ENCODE data around the gene GORASP1. TPM values are rescaled to one million over a fixed set of nuclear protein-coding genes. Genes with fewer than 3 reads are reported as not detected.
A peak's percentile ranks its signal among the peaks of the same experiment; 100 is the strongest.

The GORASP1 gene
- total RNA-seq (2022) (54.8 and 58.6 TPM in 2 replicates), Bru-seq, nascent RNA (percentile 62 among the genes with signal in this experiment), BruChase-seq, experiment 1, labeled RNA remaining after a 6-hour chase (percentile 81 among the genes with signal in this experiment), BruChase-seq, experiment 2, labeled RNA remaining after a 2-hour chase (percentile 78 among the genes with signal in this experiment)
- long read RNA-seq, transcript GORASP1-201 (9 exons, 3,722 nt): major isoform, 17 of 45 reads
- long read RNA-seq, partial matches to known transcripts: 2 of 45 reads
- long read RNA-seq, other reads (novel, unspliced or antisense): 23 of 45 reads

- peak within 1 kb of the TSS; percentile 92 for H3K4me3 Mint-ChIP-seq (ENCODE audit: low read depth, unreplicated experiment)
- CTCF ChIA-PET: interaction anchor here (0.6 to 1.5 kb wide), 4 partner anchors 10 to 287 kb away, joined by 3 to 10 read pairs (median 4); no protein-coding TSS in a partner anchor
- H3K27ac Mint-ChIP-seq (ENCODE audit: unreplicated experiment): peak within 1 kb of the TSS; percentile 73
- H3K27me3 Mint-ChIP-seq (ENCODE audit: unreplicated experiment): no peaks in the 10 kb centered on the region
- intact Hi-C loops (cut with micrococcal nuclease; ENCODE audit: unreplicated experiment): loop anchor here (1.0 to 2.0 kb wide), 2 partner anchors 18 to 43 kb away; no protein-coding TSS in a partner anchor
- BruUV-seq (replicated peaks): no TSS peak
- peak; percentile 69 for DNase-seq
- H3K4me1 Mint-ChIP-seq (ENCODE audit: low read depth, unreplicated experiment): peaks cover 45% of the 10 kb centered on the region
- H3K36me3 Mint-ChIP-seq (ENCODE audit: insufficient read depth, unreplicated experiment): peaks cover 34% of the 10 kb centered on the region
- H3K9me3 Mint-ChIP-seq (ENCODE audit: low read depth, unreplicated experiment): no peaks in the 10 kb centered on the region
- TF ChIP-seq CTCF (IDR thresholded peaks at IDR 0.05; ENCODE audit: unreplicated experiment): no peak
Measured at GRCh38 chr3:39107388-39108199, at the start of gene GORASP1, which contains the start of gene TTC21A. Gene GORASP1 (minus strand): TSS chr3:39107627. CDS start chr3:39107541, 86 bp downstream. Gene TTC21A (plus strand): TSS chr3:39107680. CDS start chr3:39107838, 158 bp downstream.

GRCh38 chr3:39156421-39156820 is 49.0 kb upstream of the GORASP1 start:
- no peak overlapping the region for H3K4me3 Mint-ChIP-seq (ENCODE audit: low read depth, unreplicated experiment)
- no peak overlapping the region for H3K27ac Mint-ChIP-seq (ENCODE audit: unreplicated experiment)
- BruUV-seq (replicated peaks): no TSS peak
- intact Hi-C loops (cut with micrococcal nuclease; ENCODE audit: unreplicated experiment): no loop called here
- H3K9me3 Mint-ChIP-seq (ENCODE audit: low read depth, unreplicated experiment): no peaks in the 10 kb centered on the region
- TF ChIP-seq CTCF (IDR thresholded peaks at IDR 0.05; ENCODE audit: unreplicated experiment): no peak
- H3K36me3 Mint-ChIP-seq (ENCODE audit: insufficient read depth, unreplicated experiment): peaks cover 33% of the 10 kb centered on the region
- CTCF ChIA-PET: no interaction called here
- peaks cover 19% of the 10 kb centered on the region for H3K4me1 Mint-ChIP-seq (ENCODE audit: low read depth, unreplicated experiment)
- DNase-seq: no peak
- H3K27me3 Mint-ChIP-seq (ENCODE audit: unreplicated experiment): no peaks in the 10 kb centered on the region

GRCh38 chr3:39154280-39155021 is 47.0 kb upstream of the GORASP1 start:
- Mint-ChIP-seq H3K9me3 (ENCODE audit: low read depth, unreplicated experiment) (no peaks in the 10 kb centered on the region), H3K4me3 (ENCODE audit: low read depth, unreplicated experiment) (peak overlapping the region; percentile 88), H3K27ac (ENCODE audit: unreplicated experiment) (peak overlapping the region; percentile 94), H3K36me3 (ENCODE audit: insufficient read depth, unreplicated experiment) (peaks cover 47% of the 10 kb centered on the region), H3K27me3 (ENCODE audit: unreplicated experiment) (no peaks in the 10 kb centered on the region), H3K4me1 (ENCODE audit: low read depth, unreplicated experiment) (peaks cover 35% of the 10 kb centered on the region)
- CTCF ChIA-PET: no interaction called here
- TSS peak; percentile 59 for BruUV-seq (replicated peaks)
- intact Hi-C loops (cut with micrococcal nuclease; ENCODE audit: unreplicated experiment): no loop called here
- no peak for TF ChIP-seq CTCF (IDR thresholded peaks at IDR 0.05; ENCODE audit: unreplicated experiment)
- DNase-seq: no peak

- Mint-ChIP-seq H3K4me3 (ENCODE audit: low read depth, unreplicated experiment) (peak overlapping the region; percentile 88), H3K27me3 (ENCODE audit: unreplicated experiment) (no peaks in the 10 kb centered on the region), H3K4me1 (ENCODE audit: low read depth, unreplicated experiment) (peaks cover 40% of the 10 kb centered on the region), H3K27ac (ENCODE audit: unreplicated experiment) (peak overlapping the region; percentile 94), H3K9me3 (ENCODE audit: low read depth, unreplicated experiment) (no peaks in the 10 kb centered on the region), H3K36me3 (ENCODE audit: insufficient read depth, unreplicated experiment) (peaks cover 51% of the 10 kb centered on the region)
- BruUV-seq (replicated peaks): no TSS peak
- intact Hi-C loops (cut with micrococcal nuclease; ENCODE audit: unreplicated experiment): no loop called here
- no peak for DNase-seq
- CTCF ChIA-PET: no interaction called here
- TF ChIP-seq CTCF (IDR thresholded peaks at IDR 0.05; ENCODE audit: unreplicated experiment): no peak
Measured at GRCh38 chr3:39153977-39154279, 46.5 kb upstream of the GORASP1 start.
